SW480 (cell line): Measurements from ENCODE around the gene C1QBP.
"Not testable (repeated sequence)": the region's sequence is repeated elsewhere in the genome, so short reads cannot be mapped to it uniquely, and the experiment has no call there.

ENCODE experiments used
- DNase-seq: peaks from one replicate; pipeline ENCODE4 v3.0.0-alpha.2; 2016; ENCODE audit warnings: low spot score

The C1QBP gene

GRCh38 chr17:5431949-5432556, 6.9 kb downstream of the C1QBP start:
- DNase-seq = no peak

- not testable (repeated sequence) for DNase-seq
These were observed 7.7 kb downstream of the C1QBP start for GRCh38 chr17:5431234-5431633.

- DNase-seq = no peak
These were observed 8.4 kb downstream of the C1QBP start for GRCh38 chr17:5430413-5430999.

GRCh38 chr17:5429191-5429887, 9.6 kb downstream of the C1QBP start:
- no peak for DNase-seq

GRCh38 chr17:5425826-5426225, 13.1 kb downstream of the C1QBP start:
- DNase-seq = no peak

- no peak for DNase-seq
These were observed 14.0 kb downstream of the C1QBP start for GRCh38 chr17:5424909-5425308.

- peak; percentile 37 for DNase-seq
These were observed 16.4 kb downstream of the C1QBP start for GRCh38 chr17:5422505-5422904.

GRCh38 chr17:5419959-5420653, 18.8 kb downstream of the C1QBP start, which contains the start of gene RPAIN:
Gene RPAIN, plus strand, starts transcription at chr17:5420182. Its CDS starts 29 bp downstream, at chr17:5420211.
- peak; percentile 87 for DNase-seq

- DNase-seq = peak; percentile 98
These were observed 19.5 kb downstream of the C1QBP start, which contains the start of gene NUP88 for GRCh38 chr17:5419356-5419958. Gene NUP88, minus strand, starts transcription at chr17:5419662. Its CDS starts 12 bp downstream, at chr17:5419650.

- DNase-seq = peak; percentile 74
These were observed 20.0 kb downstream of the C1QBP start for GRCh38 chr17:5418858-5419355.

GRCh38 chr17:5416901-5417300, 22.1 kb downstream of the C1QBP start:
- peak; percentile 21 for DNase-seq

GRCh38 chr17:5413682-5414081, 25.3 kb downstream of the C1QBP start:
- DNase-seq = peak; percentile 80

- DNase-seq = no peak
These were observed 28.2 kb downstream of the C1QBP start for GRCh38 chr17:5410594-5411272.

- no peak for DNase-seq
These were observed 30.8 kb downstream of the C1QBP start for GRCh38 chr17:5408186-5408585.

GRCh38 chr17:5405400-5405799, 33.6 kb downstream of the C1QBP start:
- DNase-seq = no peak

- no peak for DNase-seq
These were observed 39.2 kb downstream of the C1QBP start for GRCh38 chr17:5399767-5400166.

- no peak for DNase-seq
These were observed 42.3 kb downstream of the C1QBP start for GRCh38 chr17:5396612-5397011.

- no peak for DNase-seq
These were observed 47.3 kb downstream of the C1QBP start for GRCh38 chr17:5391678-5392077.
